GM19324 (cell line): Measurements from ENCODE around the gene OR52N5.

Experiments used
- ATAC-seq: cut with Tn5 transposase; IDR thresholded peaks from one replicate; pipeline ENCODE4 v1.9.1; 2021; ENCODE audit warnings: mild to moderate bottlenecking, moderate library complexity; ENCODE audit not compliant: unreplicated experiment, low FRiP score

OR52N5 gene

GRCh38 chr11:5783255-5783654, at the start of gene OR52N5:
Gene OR52N5 (minus strand): TSS chr11:5783355. CDS start chr11:5778634, 4,721 bp downstream.
- ATAC-seq, result no peak

DNA sequence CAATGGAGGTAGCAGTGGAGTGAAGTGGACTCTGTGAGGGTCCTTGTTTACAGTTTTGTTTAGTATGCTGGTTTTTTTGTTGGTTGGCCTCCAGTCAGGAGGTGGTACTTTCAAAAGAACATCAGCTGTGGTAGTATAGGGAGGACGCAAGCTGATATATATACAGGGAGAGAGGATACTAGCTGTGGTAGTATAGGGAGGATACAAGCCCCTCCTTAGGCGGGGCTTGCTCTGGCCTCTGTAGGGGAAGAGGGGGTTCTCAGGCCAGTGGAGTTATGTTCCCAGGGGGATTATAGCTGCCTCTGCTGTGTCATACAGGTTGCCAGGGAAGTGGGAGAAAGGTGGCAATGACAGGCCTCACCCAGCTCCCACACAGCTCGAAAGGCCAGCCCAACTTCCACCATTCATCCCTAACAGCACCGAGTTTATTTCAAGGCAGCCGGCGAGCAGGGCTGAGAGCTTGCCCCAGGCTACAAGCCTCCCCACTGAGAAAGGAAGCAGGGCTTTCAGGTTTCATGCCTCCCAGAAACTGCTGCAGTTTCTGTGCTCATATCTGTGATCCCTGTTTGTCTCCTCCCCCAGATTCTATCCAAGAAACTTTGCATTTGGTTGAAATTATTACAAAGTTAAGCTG, 48.2 kb upstream of the OR52N5 start:
- ATAC-seq, result no peak

DNA sequence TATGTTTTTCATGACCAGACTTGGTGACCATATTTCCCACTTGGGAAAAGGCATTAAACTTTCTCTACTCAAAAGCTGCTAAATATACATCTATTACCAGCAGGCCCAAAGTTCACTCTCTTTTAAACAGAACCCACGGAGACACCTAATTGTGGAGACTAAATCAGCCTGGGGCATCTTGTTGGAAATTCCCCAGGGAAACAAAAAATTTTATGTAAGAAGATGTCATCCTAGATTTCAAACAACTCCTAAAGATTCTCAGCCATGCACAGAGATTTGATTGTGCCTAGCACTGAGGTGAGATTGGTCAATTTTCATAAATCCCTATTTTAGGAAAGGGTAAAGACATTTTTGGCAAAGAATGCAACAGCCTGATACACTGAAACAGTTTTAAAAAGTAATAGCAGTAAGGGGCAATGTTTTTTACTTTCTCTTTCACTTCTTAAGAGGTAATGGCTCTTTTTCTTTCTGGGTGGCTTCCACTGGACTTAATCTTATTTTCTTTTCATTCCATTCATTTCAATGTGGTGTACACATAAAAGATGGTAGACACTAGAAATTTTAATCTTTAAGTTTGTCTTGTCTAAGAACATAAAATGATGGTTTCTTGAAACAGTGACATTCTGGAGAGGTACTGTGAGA, 35.2 kb upstream of the OR52N5 start:
- ATAC-seq, result no peak

- ATAC-seq, result no peak
Measured at GRCh38 chr11:5815534-5815933, 32.4 kb upstream of the OR52N5 start.

GRCh38 chr11:5809905-5810795, 27.0 kb upstream of the OR52N5 start:
- ATAC-seq, result no peak

DNA sequence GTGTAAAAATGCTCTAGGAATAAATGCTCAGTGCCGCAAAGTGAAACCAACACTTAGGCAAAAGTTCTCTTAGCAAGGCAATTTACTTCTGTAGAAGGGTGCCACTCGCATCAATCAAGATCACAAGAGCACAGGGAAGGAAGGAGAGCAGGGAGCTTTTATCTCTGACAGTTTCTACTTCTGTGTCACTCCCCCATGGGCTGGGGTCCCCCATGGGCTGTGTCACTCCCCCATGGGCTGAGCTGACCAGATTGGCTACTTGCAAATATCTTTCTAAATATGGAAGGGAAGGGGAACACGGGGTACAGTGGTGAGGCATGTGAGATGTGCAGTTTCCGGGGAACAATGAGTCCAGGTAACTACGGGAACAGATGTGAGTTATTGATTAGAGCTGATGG, 26.0 kb upstream of the OR52N5 start:
- no peak for ATAC-seq

DNA sequence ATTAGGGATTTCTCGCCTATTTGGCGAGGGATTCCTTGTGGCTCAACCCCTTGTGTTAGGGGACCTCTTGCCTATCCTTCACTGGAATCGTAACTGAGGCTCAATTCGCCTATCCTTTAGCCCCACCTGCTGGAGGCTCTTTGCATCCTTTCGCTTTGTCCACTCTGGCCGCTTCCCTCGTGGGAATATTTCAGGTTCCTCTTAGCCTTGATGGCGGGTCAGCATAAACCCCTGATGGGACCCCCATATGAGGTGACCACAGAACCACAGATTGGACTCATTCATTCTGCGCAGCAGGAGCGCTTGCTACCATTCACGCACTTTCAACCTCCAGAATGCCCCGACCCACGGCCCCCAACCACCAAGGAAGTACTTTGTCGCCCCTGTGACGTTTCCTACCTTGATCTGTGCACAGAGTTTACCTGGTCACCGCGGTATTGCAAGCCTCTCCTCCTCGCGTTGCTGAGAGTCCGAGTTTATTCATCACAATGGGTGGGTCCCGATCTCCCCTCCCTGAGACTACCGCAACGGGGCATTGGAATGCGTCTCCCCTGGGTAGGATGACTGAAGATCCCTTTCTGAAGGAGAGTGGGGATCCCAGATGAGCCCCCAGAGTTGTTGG, 25.5 kb upstream of the OR52N5 start, which contains the start of gene OR52N2:
OR52N2 (plus strand) TSS at position 425 of the 622 bp plus-strand sequence. CDS start 11,412 bp downstream, outside the sequence.
- peak; percentile 76 for ATAC-seq

- no peak for ATAC-seq
Measured at GRCh38 chr11:5807580-5807979, 24.4 kb upstream of the OR52N5 start.

GRCh38 chr11:5803982-5804381, 20.8 kb upstream of the OR52N5 start:
- no peak for ATAC-seq

DNA sequence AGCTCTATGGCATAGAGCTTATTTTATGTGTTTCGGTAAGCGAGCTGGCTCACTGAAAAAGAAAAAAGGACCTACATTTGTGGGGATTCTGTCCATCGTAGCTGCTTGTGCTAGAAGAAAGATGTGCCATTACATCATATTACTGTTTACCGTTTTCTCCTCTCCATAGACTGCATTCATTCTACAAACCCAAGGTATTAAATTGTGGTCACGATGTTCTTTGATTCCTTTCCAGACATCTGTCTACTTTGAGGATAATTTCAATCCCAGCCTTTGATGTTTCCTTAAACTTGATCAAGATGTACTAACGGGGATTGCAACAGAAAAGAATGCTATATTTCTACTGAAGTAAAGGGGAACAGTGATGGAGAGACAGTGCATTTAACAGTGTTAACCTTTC, 13.4 kb upstream of the OR52N5 start:
- no peak for ATAC-seq

DNA sequence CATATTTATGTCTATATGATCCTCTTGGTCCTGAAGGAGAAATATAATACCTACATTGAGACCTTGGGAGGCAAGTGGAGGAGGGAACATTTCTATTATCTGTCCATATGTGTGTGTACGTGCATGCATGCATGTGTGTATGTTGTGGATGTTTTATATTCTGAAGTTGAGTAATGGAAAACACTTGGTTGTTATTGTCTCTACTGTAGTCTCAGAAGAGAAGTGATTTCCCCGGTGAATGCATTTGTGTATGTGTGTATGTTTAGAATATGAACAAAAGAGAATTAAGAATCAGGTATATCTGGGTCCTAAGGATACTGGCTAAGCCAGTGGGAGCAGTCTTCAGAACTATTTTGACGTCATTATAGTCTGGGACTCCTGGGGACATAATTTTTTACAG, 8.0 kb upstream of the OR52N5 start, which contains the start of gene OR52N1:
OR52N1 (minus strand) TSS at position 101 of the 400 bp plus-strand sequence. CDS start 2,449 bp downstream, outside the sequence.
- no peak for ATAC-seq

DNA sequence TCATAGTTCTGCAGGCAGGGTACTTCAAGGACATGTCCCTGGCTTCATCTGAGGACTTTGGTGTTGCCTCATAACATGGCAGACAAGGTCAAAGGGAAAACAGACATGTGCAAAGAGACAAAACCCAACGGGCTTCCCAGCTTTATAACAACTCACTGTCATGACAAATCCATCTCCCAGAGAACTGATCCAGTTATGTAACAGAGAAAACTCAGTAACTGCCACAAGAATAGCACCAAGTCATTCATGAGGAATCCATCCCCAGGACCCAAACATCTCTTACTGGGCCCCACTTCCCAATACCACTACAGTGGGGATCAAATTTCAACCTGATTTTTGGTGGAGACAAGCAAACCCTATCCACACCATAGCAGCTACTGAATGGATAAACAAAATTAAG, 16.1 kb downstream of the OR52N5 start:
- no peak for ATAC-seq

DNA sequence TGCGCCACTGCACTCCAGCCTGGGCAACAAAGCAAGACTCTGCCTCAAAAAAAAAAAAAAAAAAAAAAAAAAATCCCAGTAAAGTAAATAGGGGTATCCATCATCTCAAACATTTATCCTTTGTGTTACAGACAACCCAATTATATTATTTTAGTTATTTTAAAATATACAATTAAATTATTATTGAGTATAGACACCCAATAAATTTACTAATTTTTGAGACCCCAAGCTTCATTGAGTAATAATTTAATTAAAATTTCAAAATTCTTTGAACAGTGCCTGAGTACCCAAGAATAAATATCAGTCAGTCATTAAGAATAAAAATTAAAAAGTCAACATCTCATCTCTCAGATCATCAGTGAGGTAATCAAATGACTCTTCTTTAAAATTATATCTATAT, 29.2 kb downstream of the OR52N5 start, which contains the start of gene OR52N4:
OR52N4 (plus strand) TSS at position 301 of the 400 bp plus-strand sequence. CDS start 498 bp downstream, outside the sequence.
- no peak for ATAC-seq

DNA sequence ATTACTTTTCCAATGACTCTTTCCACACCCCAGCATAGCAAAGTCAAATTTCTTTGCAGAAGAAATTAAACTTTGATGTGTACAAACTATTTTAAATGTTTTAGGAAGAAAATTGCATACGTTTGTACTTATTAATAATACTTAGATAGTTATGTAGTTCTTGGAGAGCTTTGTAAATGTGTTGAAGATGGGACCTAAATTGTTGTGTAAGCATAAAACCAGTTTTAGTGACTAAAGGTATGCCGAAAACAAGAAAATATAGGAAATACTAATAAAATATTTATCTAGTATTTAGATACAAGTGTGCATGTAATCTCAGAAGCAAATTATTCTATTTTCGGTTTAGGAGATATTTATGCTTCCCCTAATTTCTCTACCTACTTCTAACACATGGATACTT, 33.3 kb downstream of the OR52N5 start:
- ATAC-seq, result no peak

- ATAC-seq, result no peak
Measured at GRCh38 chr11:5746614-5747013, 36.5 kb downstream of the OR52N5 start.

DNA sequence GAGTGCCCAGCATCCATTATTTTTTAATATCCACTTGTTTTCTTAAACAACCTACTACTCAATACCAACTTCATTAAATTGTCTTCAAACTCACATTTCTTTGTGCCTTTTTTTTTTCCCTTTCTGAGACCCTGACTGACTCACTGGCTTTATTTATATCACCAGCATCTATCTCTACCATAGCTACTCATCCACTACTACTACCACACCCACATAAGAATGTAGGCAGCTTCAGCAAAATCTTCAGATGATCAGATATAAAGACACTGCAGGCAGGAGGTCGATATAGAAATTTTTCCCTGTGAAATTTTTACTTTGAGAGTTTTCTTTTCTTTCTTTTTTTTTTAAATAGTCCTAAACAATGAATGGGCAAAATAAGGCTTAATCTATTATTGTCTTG, 44.7 kb downstream of the OR52N5 start:
- ATAC-seq, result no peak

- no peak for ATAC-seq
Measured at GRCh38 chr11:5737670-5738392, 45.3 kb downstream of the OR52N5 start.

DNA sequence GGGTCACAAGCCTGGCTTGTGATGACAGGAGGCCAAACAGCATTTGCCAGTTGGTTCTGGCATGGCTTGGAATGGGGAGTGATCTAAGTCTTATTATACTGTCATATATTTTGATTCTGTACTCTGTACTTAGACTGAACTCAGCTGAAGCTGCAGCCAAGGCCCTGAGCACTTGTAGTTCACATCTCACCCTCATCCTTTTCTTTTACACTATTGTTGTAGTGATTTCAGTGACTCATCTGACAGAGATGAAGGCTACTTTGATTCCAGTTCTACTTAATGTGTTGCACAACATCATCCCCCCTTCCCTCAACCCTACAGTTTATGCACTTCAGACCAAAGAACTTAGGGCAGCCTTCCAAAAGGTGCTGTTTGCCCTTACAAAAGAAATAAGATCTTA, 46.1 kb downstream of the OR52N5 start:
- no peak for ATAC-seq

DNA sequence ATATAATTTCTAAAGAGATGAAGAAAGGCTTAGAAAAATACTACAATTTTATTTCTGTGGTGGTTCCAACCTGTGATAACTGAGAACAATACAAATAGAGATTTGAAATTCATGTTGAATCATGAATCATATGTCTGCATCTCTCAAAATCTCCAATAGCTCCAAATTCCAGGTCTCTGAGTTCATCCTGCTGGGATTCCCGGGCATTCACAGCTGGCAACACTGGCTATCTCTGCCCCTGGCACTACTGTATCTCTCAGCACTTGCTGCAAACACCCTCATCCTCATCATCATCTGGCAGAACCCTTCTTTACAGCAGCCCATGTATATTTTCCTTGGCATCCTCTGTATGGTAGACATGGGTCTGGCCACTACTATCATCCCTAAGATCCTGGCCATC, 46.8 kb downstream of the OR52N5 start, which contains the start of gene OR56B1:
OR56B1 (plus strand) TSS at position 53 of the 400 bp plus-strand sequence; CDS start at position 122, 69 bp downstream.
- no peak for ATAC-seq

DNA sequence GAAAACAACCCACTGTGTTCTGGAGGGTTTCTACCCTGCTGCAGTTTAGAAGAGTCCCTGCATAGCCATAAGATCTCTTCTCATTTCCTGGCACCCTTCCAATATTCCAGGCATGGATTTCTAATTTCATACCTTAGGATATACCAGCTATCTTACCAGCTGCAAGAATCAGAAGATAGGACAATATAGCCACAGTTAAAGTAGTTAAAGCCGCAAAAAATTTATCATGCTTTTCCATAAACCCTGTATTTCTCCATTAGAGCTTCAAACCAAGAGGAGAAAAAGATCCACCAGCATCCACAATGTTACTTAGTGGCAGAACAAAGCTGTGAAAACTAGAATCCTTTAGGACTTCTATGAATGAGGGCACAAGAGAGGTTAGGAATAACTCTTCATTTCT, 55.5 kb downstream of the OR52N5 start:
- no peak for ATAC-seq
